T-helper 17 cell (primary cell): ENCODE results near the gene KIF16B. TPM values are rescaled to one million over a fixed set of nuclear protein-coding genes. Genes with fewer than 3 reads are reported as not detected.
A peak's percentile ranks its signal among the peaks of the same experiment; 100 is the strongest.

Source experiments
- ATAC-seq: fragments of 150-1000 bp; cut with Tn5 transposase; 2 replicates; pipeline ENCODE4 v1.10.0; 2021; ENCODE audit warnings: mild to moderate bottlenecking, moderate library complexity
- DNase-seq, 3 donors: peaks; one replicate each; pipeline versions ENCODE4 v3.0.0 to v3.0.0-alpha.2; 2020 to 2021
- H3K9me3 ChIP-seq: one replicate; pipeline ENCODE4 v1.7.0; 2013; ENCODE audit warnings: low read length, mild to moderate bottlenecking; ENCODE audit not compliant: control insufficient read depth, poor library complexity, severe bottlenecking
- H3K27ac Mint-ChIP-seq: one replicate; pipeline ENCODE4 v1.8.0; 2022; ENCODE audit warnings: mild to moderate bottlenecking, moderate library complexity, mixed read lengths
- H3K27me3 Mint-ChIP-seq: one replicate; pipeline ENCODE4 v1.8.0; 2022; ENCODE audit warnings: mixed read lengths
- H3K36me3 Mint-ChIP-seq: one replicate; pipeline ENCODE4 v1.8.0; 2022; ENCODE audit warnings: low read depth, mixed read lengths
- H3K4me1 Mint-ChIP-seq: one replicate; pipeline ENCODE4 v1.8.0; 2022; ENCODE audit warnings: mild to moderate bottlenecking, mixed read lengths
- H3K4me3 Mint-ChIP-seq: one replicate; pipeline ENCODE4 v1.8.0; 2022; ENCODE audit warnings: mild to moderate bottlenecking, moderate library complexity, mixed read lengths
- total RNA-seq, 4 donors: library from RNA in 2 of 4; stranded (reverse) in 2 of 4; gene quantifications; one replicate each; pipeline ENCODE4 v1.2.3 and lab custom pipeline; 2022 to 2026

KIF16B gene
- total RNA-seq (10 to 100 TPM; 11.1 to 12.0 TPM), total RNA-seq (lab: John Stamatoyannopoulos, UW) (31.1 to 33.8 reads per million in 2 donors)

- H3K36me3 Mint-ChIP-seq: no peaks in the 10 kb centered on the region
- peak within 1 kb of the TSS; percentile 92 for H3K4me3 Mint-ChIP-seq
- DNase-seq: peak; percentile 68 to 77 (median 73)
- peaks cover 35% of the 10 kb centered on the region for H3K4me1 Mint-ChIP-seq
- ATAC-seq: peak; percentile 87
- no peaks in the 10 kb centered on the region for H3K9me3 ChIP-seq
- H3K27me3 Mint-ChIP-seq: no peaks in the 10 kb centered on the region
- peak within 1 kb of the TSS; percentile 70 for H3K27ac Mint-ChIP-seq
Measured at GRCh38 chr20:16573001-16573965, at the start of gene KIF16B. Gene KIF16B, minus strand, starts transcription at chr20:16573448. Its CDS starts 173 bp downstream, at chr20:16573275.

GRCh38 chr20:16622501-16622900, 49.3 kb upstream of the KIF16B start:
- no peaks in the 10 kb centered on the region for H3K9me3 ChIP-seq
- Mint-ChIP-seq H3K36me3 (no peaks in the 10 kb centered on the region), H3K4me1 (no peaks in the 10 kb centered on the region), H3K27ac (no peak overlapping the region), H3K27me3 (no peaks in the 10 kb centered on the region), H3K4me3 (no peak overlapping the region)
- DNase-seq (no peak), ATAC-seq (no peak)

GRCh38 chr20:16621435-16622141, 48.3 kb upstream of the KIF16B start:
- Mint-ChIP-seq H3K27me3 (no peaks in the 10 kb centered on the region), H3K27ac (no peak overlapping the region), H3K36me3 (no peaks in the 10 kb centered on the region), H3K4me3 (no peak overlapping the region), H3K4me1 (no peaks in the 10 kb centered on the region)
- ATAC-seq (no peak), DNase-seq (no peak)
- H3K9me3 ChIP-seq: no peaks in the 10 kb centered on the region

- no peaks in the 10 kb centered on the region for H3K4me1 Mint-ChIP-seq
- no peak for DNase-seq
- H3K9me3 ChIP-seq: no peaks in the 10 kb centered on the region
- no peaks in the 10 kb centered on the region for H3K36me3 Mint-ChIP-seq
- no peak for ATAC-seq
- no peaks in the 10 kb centered on the region for H3K27me3 Mint-ChIP-seq
- no peak overlapping the region for H3K4me3 Mint-ChIP-seq
- no peak overlapping the region for H3K27ac Mint-ChIP-seq
Measured at GRCh38 chr20:16620961-16621360, 47.7 kb upstream of the KIF16B start.

- Mint-ChIP-seq H3K36me3 (no peaks in the 10 kb centered on the region), H3K27me3 (no peaks in the 10 kb centered on the region), H3K4me1 (no peaks in the 10 kb centered on the region), H3K27ac (no peak overlapping the region), H3K4me3 (no peak overlapping the region)
- H3K9me3 ChIP-seq: no peaks in the 10 kb centered on the region
- DNase-seq: no peak
- no peak for ATAC-seq
Measured at GRCh38 chr20:16619953-16620352, 46.7 kb upstream of the KIF16B start.

GRCh38 chr20:16617056-16617455, 43.8 kb upstream of the KIF16B start:
- DNase-seq (no peak), ATAC-seq (no peak)
- no peaks in the 10 kb centered on the region for H3K4me1 Mint-ChIP-seq
- no peak overlapping the region for H3K27ac Mint-ChIP-seq
- H3K9me3 ChIP-seq: no peaks in the 10 kb centered on the region
- no peaks in the 10 kb centered on the region for H3K27me3 Mint-ChIP-seq
- H3K36me3 Mint-ChIP-seq: no peaks in the 10 kb centered on the region
- no peak overlapping the region for H3K4me3 Mint-ChIP-seq

- Mint-ChIP-seq H3K4me1 (no peaks in the 10 kb centered on the region), H3K27me3 (no peaks in the 10 kb centered on the region), H3K4me3 (no peak overlapping the region), H3K36me3 (no peaks in the 10 kb centered on the region), H3K27ac (no peak overlapping the region)
- no peak for ATAC-seq
- H3K9me3 ChIP-seq: no peaks in the 10 kb centered on the region
- no peak for DNase-seq
Measured at GRCh38 chr20:16616317-16616716, 43.1 kb upstream of the KIF16B start.

GRCh38 chr20:16615199-16615598, 42.0 kb upstream of the KIF16B start:
- peaks cover 6% of the 10 kb centered on the region for H3K27me3 Mint-ChIP-seq
- no peak overlapping the region for H3K27ac Mint-ChIP-seq
- H3K9me3 ChIP-seq: no peaks in the 10 kb centered on the region
- H3K4me1 Mint-ChIP-seq: no peaks in the 10 kb centered on the region
- no peak for ATAC-seq
- no peaks in the 10 kb centered on the region for H3K36me3 Mint-ChIP-seq
- no peak overlapping the region for H3K4me3 Mint-ChIP-seq
- DNase-seq: no peak

GRCh38 chr20:16613954-16614353, 40.7 kb upstream of the KIF16B start:
- no peaks in the 10 kb centered on the region for H3K9me3 ChIP-seq
- ATAC-seq: no peak
- DNase-seq: no peak

GRCh38 chr20:16612706-16613105, 39.5 kb upstream of the KIF16B start:
- H3K9me3 ChIP-seq: no peaks in the 10 kb centered on the region
- no peaks in the 10 kb centered on the region for H3K4me1 Mint-ChIP-seq
- H3K27ac Mint-ChIP-seq: no peak overlapping the region
- H3K4me3 Mint-ChIP-seq: no peak overlapping the region
- no peaks in the 10 kb centered on the region for H3K36me3 Mint-ChIP-seq
- ATAC-seq (no peak), DNase-seq (no peak)
- peaks cover 11% of the 10 kb centered on the region for H3K27me3 Mint-ChIP-seq

More at GRCh38 chr20:16613954-16614353, 40.7 kb upstream of the KIF16B start:
- Mint-ChIP-seq H3K36me3 (no peaks in the 10 kb centered on the region), H3K27me3 (peaks cover 8% of the 10 kb centered on the region), H3K27ac (no peak overlapping the region), H3K4me3 (no peak overlapping the region), H3K4me1 (no peaks in the 10 kb centered on the region)

- H3K36me3 Mint-ChIP-seq: no peaks in the 10 kb centered on the region
- no peak for DNase-seq
- peaks cover 11% of the 10 kb centered on the region for H3K27me3 Mint-ChIP-seq
- no peak overlapping the region for H3K27ac Mint-ChIP-seq
- no peaks in the 10 kb centered on the region for H3K9me3 ChIP-seq
- no peaks in the 10 kb centered on the region for H3K4me1 Mint-ChIP-seq
- H3K4me3 Mint-ChIP-seq: no peak overlapping the region
- ATAC-seq: no peak
Measured at GRCh38 chr20:16611817-16612216, 38.6 kb upstream of the KIF16B start.

- Mint-ChIP-seq H3K4me3 (no peak overlapping the region), H3K4me1 (no peaks in the 10 kb centered on the region), H3K36me3 (no peaks in the 10 kb centered on the region), H3K27me3 (peaks cover 11% of the 10 kb centered on the region), H3K27ac (no peak overlapping the region)
- DNase-seq (no peak), ATAC-seq (no peak)
- no peaks in the 10 kb centered on the region for H3K9me3 ChIP-seq
Measured at GRCh38 chr20:16609066-16609465, 35.8 kb upstream of the KIF16B start.

GRCh38 chr20:16608277-16608650, 35.0 kb upstream of the KIF16B start:
- no peak for DNase-seq
- no peak overlapping the region for H3K27ac Mint-ChIP-seq
- ATAC-seq: no peak

More at GRCh38 chr20:16608277-16608650, 35.0 kb upstream of the KIF16B start:
- Mint-ChIP-seq H3K4me3 (no peak overlapping the region), H3K36me3 (no peaks in the 10 kb centered on the region), H3K4me1 (no peaks in the 10 kb centered on the region), H3K27me3 (peaks cover 15% of the 10 kb centered on the region)
- H3K9me3 ChIP-seq: no peaks in the 10 kb centered on the region
